Measurements from ENCODE around the gene ENTHD1.
"Not testable (repeated sequence)": the region's sequence is repeated elsewhere in the genome, so short reads cannot be mapped to it uniquely, and the experiment has no call there.

The ENTHD1 gene

GRCh38 chr22:39868741-39869140 lies 24.8 kb downstream of the ENTHD1 start:
- Histone ChIP-seq H3K27me3 (ENCODE audit: control insufficient read depth, insufficient read depth, low read length) (no peaks in the 10 kb centered on the region), H3K4me3 (ENCODE audit: low read length) (no peak overlapping the region), H3K4me1 (ENCODE audit: control insufficient read depth, low read depth, low read length) (no peaks in the 10 kb centered on the region), H3K36me3 (ENCODE audit: control insufficient read depth, low read depth, low read length) (no peaks in the 10 kb centered on the region), H3K27ac (ENCODE audit: low read length) (no peak overlapping the region), H3K9ac (ENCODE audit: low read length) (no peak overlapping the region), H3K9me3 (ENCODE audit: control insufficient read depth, low read depth, low read length) (no peaks in the 10 kb centered on the region)

GRCh38 chr22:39859903-39860588 lies 33.5 kb downstream of the ENTHD1 start:
- no peaks in the 10 kb centered on the region for H3K36me3 ChIP-seq (ENCODE audit: control insufficient read depth, low read depth, low read length)
- no peaks in the 10 kb centered on the region for H3K4me1 ChIP-seq (ENCODE audit: control insufficient read depth, low read depth, low read length)
- H3K27me3 ChIP-seq (ENCODE audit: control insufficient read depth, insufficient read depth, low read length), result no peaks in the 10 kb centered on the region
- H3K27ac ChIP-seq (ENCODE audit: low read length), result no peak overlapping the region
- no peaks in the 10 kb centered on the region for H3K9me3 ChIP-seq (ENCODE audit: control insufficient read depth, low read depth, low read length)
- H3K9ac ChIP-seq (ENCODE audit: low read length), result no peak overlapping the region
- no peak overlapping the region for H3K4me3 ChIP-seq (ENCODE audit: low read length)

- no peaks in the 10 kb centered on the region for H3K9me3 ChIP-seq (ENCODE audit: control insufficient read depth, low read depth, low read length)
- H3K4me1 ChIP-seq (ENCODE audit: control insufficient read depth, low read depth, low read length), result no peaks in the 10 kb centered on the region
- no peak overlapping the region for H3K9ac ChIP-seq (ENCODE audit: low read length)
- no peaks in the 10 kb centered on the region for H3K27me3 ChIP-seq (ENCODE audit: control insufficient read depth, insufficient read depth, low read length)
- no peak overlapping the region for H3K4me3 ChIP-seq (ENCODE audit: low read length)
- no peak overlapping the region for H3K27ac ChIP-seq (ENCODE audit: low read length)
- no peaks in the 10 kb centered on the region for H3K36me3 ChIP-seq (ENCODE audit: control insufficient read depth, low read depth, low read length)
These were observed 37.0 kb downstream of the ENTHD1 start for GRCh38 chr22:39856588-39856987.

GRCh38 chr22:39852799-39853198 lies 40.8 kb downstream of the ENTHD1 start:
- no peak overlapping the region for H3K4me3 ChIP-seq (ENCODE audit: low read length)
- no peaks in the 10 kb centered on the region for H3K4me1 ChIP-seq (ENCODE audit: control insufficient read depth, low read depth, low read length)
- H3K9me3 ChIP-seq (ENCODE audit: control insufficient read depth, low read depth, low read length), result no peaks in the 10 kb centered on the region
- H3K27ac ChIP-seq (ENCODE audit: low read length), result no peak overlapping the region
- no peaks in the 10 kb centered on the region for H3K27me3 ChIP-seq (ENCODE audit: control insufficient read depth, insufficient read depth, low read length)
- H3K36me3 ChIP-seq (ENCODE audit: control insufficient read depth, low read depth, low read length), result no peaks in the 10 kb centered on the region
- no peak overlapping the region for H3K9ac ChIP-seq (ENCODE audit: low read length)

GRCh38 chr22:39851606-39852315 lies 41.8 kb downstream of the ENTHD1 start:
- Histone ChIP-seq H3K27ac (ENCODE audit: low read length) (no peak overlapping the region), H3K9ac (ENCODE audit: low read length) (no peak overlapping the region), H3K4me3 (ENCODE audit: low read length) (no peak overlapping the region), H3K36me3 (ENCODE audit: control insufficient read depth, low read depth, low read length) (no peaks in the 10 kb centered on the region), H3K9me3 (ENCODE audit: control insufficient read depth, low read depth, low read length) (no peaks in the 10 kb centered on the region), H3K27me3 (ENCODE audit: control insufficient read depth, insufficient read depth, low read length) (no peaks in the 10 kb centered on the region), H3K4me1 (ENCODE audit: control insufficient read depth, low read depth, low read length) (no peaks in the 10 kb centered on the region)

GRCh38 chr22:39847477-39847876 lies 46.1 kb downstream of the ENTHD1 start:
- Histone ChIP-seq H3K27ac (ENCODE audit: low read length) (no peak overlapping the region), H3K27me3 (ENCODE audit: control insufficient read depth, insufficient read depth, low read length) (no peaks in the 10 kb centered on the region)

GRCh38 chr22:39846539-39846938 lies 47.0 kb downstream of the ENTHD1 start:
- not testable (repeated sequence) for H3K4me3 ChIP-seq (ENCODE audit: low read length); H3K4me1 ChIP-seq (ENCODE audit: control insufficient read depth, low read depth, low read length)

More at GRCh38 chr22:39847477-39847876, 46.1 kb downstream of the ENTHD1 start:
- no peak overlapping the region for H3K9ac ChIP-seq (ENCODE audit: low read length)
- H3K9me3 ChIP-seq (ENCODE audit: control insufficient read depth, low read depth, low read length), result no peaks in the 10 kb centered on the region
- H3K4me1 ChIP-seq (ENCODE audit: control insufficient read depth, low read depth, low read length), result no peaks in the 10 kb centered on the region
- no peak overlapping the region for H3K4me3 ChIP-seq (ENCODE audit: low read length)
- H3K36me3 ChIP-seq (ENCODE audit: control insufficient read depth, low read depth, low read length), result no peaks in the 10 kb centered on the region

GRCh38 chr22:39845529-39845928 lies 48.0 kb downstream of the ENTHD1 start:
- Histone ChIP-seq H3K27ac (ENCODE audit: low read length) (no peak overlapping the region), H3K4me1 (ENCODE audit: control insufficient read depth, low read depth, low read length) (no peaks in the 10 kb centered on the region), H3K27me3 (ENCODE audit: control insufficient read depth, insufficient read depth, low read length) (no peaks in the 10 kb centered on the region), H3K9me3 (ENCODE audit: control insufficient read depth, low read depth, low read length) (no peaks in the 10 kb centered on the region), H3K4me3 (ENCODE audit: low read length) (no peak overlapping the region), H3K9ac (ENCODE audit: low read length) (no peak overlapping the region), H3K36me3 (ENCODE audit: control insufficient read depth, low read depth, low read length) (no peaks in the 10 kb centered on the region)

More at GRCh38 chr22:39846539-39846938, 47.0 kb downstream of the ENTHD1 start:
- H3K27me3 ChIP-seq (ENCODE audit: control insufficient read depth, insufficient read depth, low read length); H3K36me3 ChIP-seq (ENCODE audit: control insufficient read depth, low read depth, low read length); H3K9me3 ChIP-seq (ENCODE audit: control insufficient read depth, low read depth, low read length); H3K27ac ChIP-seq (ENCODE audit: low read length); H3K9ac ChIP-seq (ENCODE audit: low read length): not testable (repeated sequence)

- Histone ChIP-seq H3K27ac (ENCODE audit: low read length) (no peak overlapping the region), H3K4me3 (ENCODE audit: low read length) (no peak overlapping the region), H3K4me1 (ENCODE audit: control insufficient read depth, low read depth, low read length) (no peaks in the 10 kb centered on the region), H3K36me3 (ENCODE audit: control insufficient read depth, low read depth, low read length) (no peaks in the 10 kb centered on the region), H3K9ac (ENCODE audit: low read length) (no peak overlapping the region), H3K9me3 (ENCODE audit: control insufficient read depth, low read depth, low read length) (no peaks in the 10 kb centered on the region), H3K27me3 (ENCODE audit: control insufficient read depth, insufficient read depth, low read length) (no peaks in the 10 kb centered on the region)
These were observed 53.5 kb downstream of the ENTHD1 start for GRCh38 chr22:39839917-39840510.

GRCh38 chr22:39839204-39839603 lies 54.4 kb downstream of the ENTHD1 start:
- Histone ChIP-seq H3K9ac (ENCODE audit: low read length) (no peak overlapping the region), H3K9me3 (ENCODE audit: control insufficient read depth, low read depth, low read length) (no peaks in the 10 kb centered on the region), H3K27me3 (ENCODE audit: control insufficient read depth, insufficient read depth, low read length) (no peaks in the 10 kb centered on the region), H3K27ac (ENCODE audit: low read length) (no peak overlapping the region), H3K4me3 (ENCODE audit: low read length) (no peak overlapping the region), H3K36me3 (ENCODE audit: control insufficient read depth, low read depth, low read length) (no peaks in the 10 kb centered on the region), H3K4me1 (ENCODE audit: control insufficient read depth, low read depth, low read length) (no peaks in the 10 kb centered on the region)

- Histone ChIP-seq H3K9me3 (ENCODE audit: control insufficient read depth, low read depth, low read length) (no peaks in the 10 kb centered on the region), H3K27ac (ENCODE audit: low read length) (no peak overlapping the region), H3K9ac (ENCODE audit: low read length) (no peak overlapping the region), H3K4me1 (ENCODE audit: control insufficient read depth, low read depth, low read length) (no peaks in the 10 kb centered on the region), H3K36me3 (ENCODE audit: control insufficient read depth, low read depth, low read length) (no peaks in the 10 kb centered on the region), H3K4me3 (ENCODE audit: low read length) (no peak overlapping the region), H3K27me3 (ENCODE audit: control insufficient read depth, insufficient read depth, low read length) (no peaks in the 10 kb centered on the region)
These were observed 60.0 kb downstream of the ENTHD1 start for GRCh38 chr22:39833610-39834009.

Data from iPS-18a (cell line).